HL-60 (cell line): ENCODE results near the gene CYP4F2.
"Not testable (repeated sequence)": the region's sequence is repeated elsewhere in the genome, so short reads cannot be mapped to it uniquely, and the experiment has no call there.

ENCODE experiments used
- DNase-seq, 2 experiments: peaks; one replicate each; pipeline ENCODE4 v3.0.0-alpha.2; 2010 to 2020; ENCODE audit warnings: low read depth in 1 of 2, low spot score in 1 of 2
- H3K27ac ChIP-seq: fragments of 250-450 bp; sonication (Bioruptor Pico); replicated peaks from 2 replicates; pipeline ENCODE4 v1.5.1; 2020; ENCODE audit warnings: mild to moderate bottlenecking, moderate library complexity
- H3K27me3 ChIP-seq: fragments of 250-450 bp; sonication (Bioruptor Pico); 2 replicates; pipeline ENCODE4 v1.5.1; 2021; ENCODE audit warnings: mild to moderate bottlenecking, moderate library complexity; ENCODE audit not compliant: insufficient read depth, poor library complexity, severe bottlenecking
- H3K4me3 ChIP-seq: replicated peaks from 2 replicates; pipeline ENCODE4 v1.5.1; 2011; ENCODE audit warnings: mild to moderate bottlenecking, control low read depth, low read length; ENCODE audit not compliant: insufficient read depth
- GABPA ChIP-seq: IDR thresholded peaks from 2 replicates; pipeline ENCODE4 v1.6.1; 2012; ENCODE audit warnings: low read depth
- POLR2AphosphoS5 ChIP-seq: IDR thresholded peaks from 2 replicates; pipeline ENCODE4 v1.6.1; 2012; ENCODE audit warnings: low read depth
- SPI1 ChIP-seq: IDR thresholded peaks from 2 replicates; pipeline ENCODE4 v1.6.1; 2012; ENCODE audit warnings: low read depth, mild to moderate bottlenecking, borderline replicate concordance
- TF ChIP-seq, protein P1 (sequence below): IDR thresholded peaks from 2 replicates; pipeline ENCODE4 v1.6.1; 2012; ENCODE audit warnings: low read depth; ENCODE audit not compliant: insufficient replicate concordance
- TF ChIP-seq, protein P2 (sequence below): IDR thresholded peaks from one replicate; pipeline ENCODE4 v1.5.1; 2011; ENCODE audit warnings: low read length, control low read depth, inconsistent platforms; ENCODE audit not compliant: insufficient read depth

The CYP4F2 gene

DNA sequence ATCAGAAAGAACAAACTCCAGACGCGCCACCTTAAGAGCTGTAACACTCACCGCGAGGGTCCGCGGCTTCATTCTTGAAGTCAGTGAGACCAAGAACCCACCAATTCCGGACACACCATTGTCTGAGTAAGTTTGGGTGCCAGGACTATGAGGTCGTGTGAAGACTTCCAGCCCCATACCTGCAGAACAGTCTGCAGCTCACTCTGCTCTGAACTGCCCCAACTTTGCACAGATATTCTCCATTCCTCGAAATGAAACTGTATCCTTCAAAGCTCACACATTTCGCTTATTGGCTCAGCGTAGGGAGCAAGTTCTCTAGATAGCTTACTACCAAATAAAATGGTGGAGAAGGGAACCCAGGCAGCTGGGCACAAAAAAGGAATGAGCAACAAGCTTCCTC lies 2.6 kb upstream of the CYP4F2 start:
- Histone ChIP-seq H3K4me3 (no peak overlapping the region), H3K27ac (no peak overlapping the region), H3K27me3 (no peaks in the 10 kb centered on the region)
- DNase-seq, result no peak
- TF ChIP-seq, protein P1, sequence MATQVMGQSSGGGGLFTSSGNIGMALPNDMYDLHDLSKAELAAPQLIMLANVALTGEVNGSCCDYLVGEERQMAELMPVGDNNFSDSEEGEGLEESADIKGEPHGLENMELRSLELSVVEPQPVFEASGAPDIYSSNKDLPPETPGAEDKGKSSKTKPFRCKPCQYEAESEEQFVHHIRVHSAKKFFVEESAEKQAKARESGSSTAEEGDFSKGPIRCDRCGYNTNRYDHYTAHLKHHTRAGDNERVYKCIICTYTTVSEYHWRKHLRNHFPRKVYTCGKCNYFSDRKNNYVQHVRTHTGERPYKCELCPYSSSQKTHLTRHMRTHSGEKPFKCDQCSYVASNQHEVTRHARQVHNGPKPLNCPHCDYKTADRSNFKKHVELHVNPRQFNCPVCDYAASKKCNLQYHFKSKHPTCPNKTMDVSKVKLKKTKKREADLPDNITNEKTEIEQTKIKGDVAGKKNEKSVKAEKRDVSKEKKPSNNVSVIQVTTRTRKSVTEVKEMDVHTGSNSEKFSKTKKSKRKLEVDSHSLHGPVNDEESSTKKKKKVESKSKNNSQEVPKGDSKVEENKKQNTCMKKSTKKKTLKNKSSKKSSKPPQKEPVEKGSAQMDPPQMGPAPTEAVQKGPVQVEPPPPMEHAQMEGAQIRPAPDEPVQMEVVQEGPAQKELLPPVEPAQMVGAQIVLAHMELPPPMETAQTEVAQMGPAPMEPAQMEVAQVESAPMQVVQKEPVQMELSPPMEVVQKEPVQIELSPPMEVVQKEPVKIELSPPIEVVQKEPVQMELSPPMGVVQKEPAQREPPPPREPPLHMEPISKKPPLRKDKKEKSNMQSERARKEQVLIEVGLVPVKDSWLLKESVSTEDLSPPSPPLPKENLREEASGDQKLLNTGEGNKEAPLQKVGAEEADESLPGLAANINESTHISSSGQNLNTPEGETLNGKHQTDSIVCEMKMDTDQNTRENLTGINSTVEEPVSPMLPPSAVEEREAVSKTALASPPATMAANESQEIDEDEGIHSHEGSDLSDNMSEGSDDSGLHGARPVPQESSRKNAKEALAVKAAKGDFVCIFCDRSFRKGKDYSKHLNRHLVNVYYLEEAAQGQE, result no peak
- TF ChIP-seq, protein P2, sequence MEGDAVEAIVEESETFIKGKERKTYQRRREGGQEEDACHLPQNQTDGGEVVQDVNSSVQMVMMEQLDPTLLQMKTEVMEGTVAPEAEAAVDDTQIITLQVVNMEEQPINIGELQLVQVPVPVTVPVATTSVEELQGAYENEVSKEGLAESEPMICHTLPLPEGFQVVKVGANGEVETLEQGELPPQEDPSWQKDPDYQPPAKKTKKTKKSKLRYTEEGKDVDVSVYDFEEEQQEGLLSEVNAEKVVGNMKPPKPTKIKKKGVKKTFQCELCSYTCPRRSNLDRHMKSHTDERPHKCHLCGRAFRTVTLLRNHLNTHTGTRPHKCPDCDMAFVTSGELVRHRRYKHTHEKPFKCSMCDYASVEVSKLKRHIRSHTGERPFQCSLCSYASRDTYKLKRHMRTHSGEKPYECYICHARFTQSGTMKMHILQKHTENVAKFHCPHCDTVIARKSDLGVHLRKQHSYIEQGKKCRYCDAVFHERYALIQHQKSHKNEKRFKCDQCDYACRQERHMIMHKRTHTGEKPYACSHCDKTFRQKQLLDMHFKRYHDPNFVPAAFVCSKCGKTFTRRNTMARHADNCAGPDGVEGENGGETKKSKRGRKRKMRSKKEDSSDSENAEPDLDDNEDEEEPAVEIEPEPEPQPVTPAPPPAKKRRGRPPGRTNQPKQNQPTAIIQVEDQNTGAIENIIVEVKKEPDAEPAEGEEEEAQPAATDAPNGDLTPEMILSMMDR, result no peak
- no peak for TF ChIP-seq GABPA
- no peak for TF ChIP-seq SPI1
- no peak for TF ChIP-seq POLR2AphosphoS5

DNA sequence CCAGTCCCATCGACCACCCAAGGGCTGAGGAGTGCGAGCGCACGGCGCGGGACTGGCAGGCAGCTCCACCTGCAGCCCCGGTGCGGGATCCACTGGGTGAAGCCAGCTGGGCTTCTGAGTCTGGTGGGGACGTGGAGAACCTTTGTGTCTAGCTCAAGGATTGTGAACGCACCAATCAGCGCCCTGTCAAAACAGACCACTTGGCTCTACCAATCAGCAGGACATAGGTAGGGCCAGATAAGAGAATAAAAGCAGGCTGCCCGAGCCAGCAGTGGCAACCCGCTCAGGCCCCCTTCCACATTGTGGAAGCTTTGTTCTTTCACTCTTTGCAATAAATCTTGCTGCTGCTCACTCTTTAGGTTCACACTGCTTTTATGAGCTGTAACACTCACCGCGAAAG lies 2.2 kb upstream of the CYP4F2 start:
- H3K27me3 ChIP-seq, DNase-seq, H3K27ac ChIP-seq, H3K4me3 ChIP-seq: not testable (repeated sequence)

DNA sequence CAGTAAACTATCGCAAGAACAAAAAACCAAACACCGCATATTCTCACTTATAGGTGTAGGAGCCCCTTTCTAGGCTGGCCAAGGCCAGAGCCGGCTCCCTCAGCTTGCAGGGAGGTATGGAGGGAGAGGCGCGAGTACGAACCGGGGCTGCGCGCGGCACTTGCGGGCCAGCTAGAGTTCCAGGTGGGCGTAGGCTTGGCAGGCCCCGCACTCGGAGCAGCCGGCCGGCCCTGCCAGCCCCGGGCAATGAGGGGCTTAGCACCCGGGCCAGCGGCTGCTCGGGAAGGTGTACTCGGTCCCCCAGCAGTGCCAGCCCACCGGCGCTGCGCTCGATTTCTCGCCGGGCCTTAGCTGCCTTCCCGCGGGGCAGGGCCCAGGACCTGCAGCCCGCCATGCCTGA lies 1.7 kb upstream of the CYP4F2 start:
- not testable (repeated sequence) for H3K27me3 ChIP-seq, DNase-seq, H3K27ac ChIP-seq

DNA sequence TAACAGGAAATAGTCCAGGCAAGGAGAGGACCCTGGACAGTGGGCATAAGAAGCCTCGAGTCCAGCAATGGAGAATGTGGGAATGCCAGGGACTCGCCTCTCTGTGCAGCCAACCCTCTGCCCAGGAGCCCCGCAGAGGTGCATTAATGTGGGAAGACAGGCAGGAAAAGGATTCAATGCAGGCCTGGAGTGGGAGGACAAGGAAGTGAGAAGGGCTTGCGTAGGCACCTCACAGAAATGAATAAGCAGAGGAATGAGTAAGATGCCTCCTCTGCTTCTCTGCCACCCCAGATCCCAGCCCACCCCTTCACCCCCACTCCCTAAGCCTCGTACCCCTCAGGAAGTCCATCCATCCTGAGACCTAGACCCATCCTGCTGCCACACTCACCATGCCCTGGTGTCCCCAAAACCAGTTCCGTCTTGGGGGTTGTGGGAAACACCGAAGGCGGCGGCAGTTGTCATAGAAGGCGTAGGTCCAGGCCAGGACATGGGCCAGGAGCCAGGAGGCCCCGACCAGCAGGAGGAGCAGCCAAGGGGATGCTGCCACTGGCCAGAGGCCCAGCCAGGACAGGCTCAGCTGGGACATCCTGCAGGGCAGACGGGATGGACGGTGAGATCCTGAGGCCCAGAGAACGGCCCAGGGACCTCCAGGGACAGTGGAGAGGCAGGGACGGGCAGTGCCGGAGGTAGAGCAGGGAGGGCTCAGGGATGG lies 692 bp downstream of the CYP4F2 start:
- Histone ChIP-seq H3K4me3 (no peak overlapping the region), H3K27me3 (no peaks in the 10 kb centered on the region), H3K27ac (no peak overlapping the region)
- no peak for TF ChIP-seq POLR2AphosphoS5
- TF ChIP-seq, protein P1, result no peak
- TF ChIP-seq, protein P2, result no peak
- TF ChIP-seq GABPA, result no peak
- no peak for TF ChIP-seq SPI1
- DNase-seq, result no peak

More for the DNA sequence above, 1.7 kb upstream of the CYP4F2 start:
- H3K4me3 ChIP-seq, result not testable (repeated sequence)

DNA sequence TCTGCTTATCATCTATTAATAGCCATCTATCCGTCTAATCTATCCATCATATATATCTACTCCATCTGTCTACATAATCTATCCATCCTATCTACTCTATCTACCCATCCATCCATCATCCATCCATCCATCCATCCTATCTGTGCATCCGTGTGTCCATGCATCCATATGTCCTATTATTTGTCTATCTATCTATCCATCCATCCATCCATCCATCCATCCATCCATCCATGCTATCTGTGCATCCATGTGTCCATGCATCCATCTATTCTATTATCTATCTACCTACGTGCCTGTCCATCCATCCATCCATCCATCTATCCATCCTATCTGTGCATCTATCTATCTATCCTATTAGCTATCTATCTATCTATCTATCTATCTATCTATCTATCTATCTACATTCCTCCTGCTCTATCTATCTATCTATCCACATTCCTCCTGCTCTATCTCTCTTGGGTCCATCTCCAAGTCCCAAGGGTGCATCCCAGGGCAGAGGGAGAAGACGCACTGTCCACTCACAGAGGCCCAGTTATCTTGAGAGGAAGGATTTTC lies 1.9 kb downstream of the CYP4F2 start:
- DNase-seq, result no peak
- H3K4me3 ChIP-seq, result no peak overlapping the region
- TF ChIP-seq, protein P2, result no peak
- no peaks in the 10 kb centered on the region for H3K27me3 ChIP-seq
- H3K27ac ChIP-seq, result no peak overlapping the region
